Subcutaneous adipose tissue (tissue), 4 donors: Measurements from ENCODE around the gene ARMC9. TPM values are rescaled to one million over a fixed set of nuclear protein-coding genes. Genes with fewer than 3 reads are reported as not detected.

Experiments
- total RNA-seq, 4 donors: library from RNA; depleted of rRNA; stranded (reverse); fragments of >200 nt; gene quantifications; one replicate each; pipeline ENCODE4 v1.1.0, GENCODE V29; 2016
- TF ChIP-seq, protein P1 (sequence below): fragments of 450-650 bp; IDR thresholded peaks from one replicate; pipeline ENCODE4 v1.5.1; 2016; ENCODE audit warnings: low read depth, mild to moderate bottlenecking, control low read depth, antibody characterized with exemption, moderate library complexity

Gene ARMC9
- total RNA-seq, 4 donors from 2014 or later = 0.98 to 16.5 (median 4.6) TPM

- TF ChIP-seq, protein P1, sequence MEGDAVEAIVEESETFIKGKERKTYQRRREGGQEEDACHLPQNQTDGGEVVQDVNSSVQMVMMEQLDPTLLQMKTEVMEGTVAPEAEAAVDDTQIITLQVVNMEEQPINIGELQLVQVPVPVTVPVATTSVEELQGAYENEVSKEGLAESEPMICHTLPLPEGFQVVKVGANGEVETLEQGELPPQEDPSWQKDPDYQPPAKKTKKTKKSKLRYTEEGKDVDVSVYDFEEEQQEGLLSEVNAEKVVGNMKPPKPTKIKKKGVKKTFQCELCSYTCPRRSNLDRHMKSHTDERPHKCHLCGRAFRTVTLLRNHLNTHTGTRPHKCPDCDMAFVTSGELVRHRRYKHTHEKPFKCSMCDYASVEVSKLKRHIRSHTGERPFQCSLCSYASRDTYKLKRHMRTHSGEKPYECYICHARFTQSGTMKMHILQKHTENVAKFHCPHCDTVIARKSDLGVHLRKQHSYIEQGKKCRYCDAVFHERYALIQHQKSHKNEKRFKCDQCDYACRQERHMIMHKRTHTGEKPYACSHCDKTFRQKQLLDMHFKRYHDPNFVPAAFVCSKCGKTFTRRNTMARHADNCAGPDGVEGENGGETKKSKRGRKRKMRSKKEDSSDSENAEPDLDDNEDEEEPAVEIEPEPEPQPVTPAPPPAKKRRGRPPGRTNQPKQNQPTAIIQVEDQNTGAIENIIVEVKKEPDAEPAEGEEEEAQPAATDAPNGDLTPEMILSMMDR = no peak
Measured at GRCh38 chr2:231293163-231293562, 94.7 kb downstream of the ARMC9 start.

GRCh38 chr2:231294116-231294515 lies 95.7 kb downstream of the ARMC9 start:
- TF ChIP-seq, protein P1 = no peak

- TF ChIP-seq, protein P1 = no peak
Measured at GRCh38 chr2:231294571-231295362, 96.3 kb downstream of the ARMC9 start.

- TF ChIP-seq, protein P1 = no peak
Measured at GRCh38 chr2:231295363-231295655, 96.9 kb downstream of the ARMC9 start.

DNA sequence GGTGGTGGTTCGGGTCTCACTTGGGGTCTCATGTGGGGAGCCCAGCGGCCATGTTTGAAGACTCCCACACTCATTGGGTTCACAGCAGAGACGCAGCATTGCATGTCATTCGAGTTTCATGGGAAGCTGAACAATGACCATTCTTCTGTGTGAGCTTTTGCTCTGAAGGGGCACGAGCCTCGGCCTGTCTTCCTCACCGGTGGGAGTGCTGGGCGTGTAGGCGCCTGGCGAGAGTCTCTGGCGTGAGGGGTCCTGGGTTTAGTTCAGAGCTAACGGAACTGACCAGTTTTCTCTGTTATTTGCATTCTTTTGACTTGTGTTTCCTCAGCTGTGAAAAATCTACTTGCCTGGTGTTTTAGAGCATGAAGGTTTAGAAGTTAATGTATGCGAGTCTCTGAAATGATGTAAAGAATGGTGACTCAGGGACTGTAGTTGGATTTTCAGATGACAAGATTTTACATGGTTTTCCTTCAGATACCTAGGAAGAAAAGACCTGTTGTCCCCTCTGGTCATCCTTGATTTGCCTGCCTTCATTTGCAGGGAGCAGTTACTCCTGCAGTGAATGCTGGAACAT lies 98.1 kb downstream of the ARMC9 start:
- TF ChIP-seq, protein P1 = no peak

DNA sequence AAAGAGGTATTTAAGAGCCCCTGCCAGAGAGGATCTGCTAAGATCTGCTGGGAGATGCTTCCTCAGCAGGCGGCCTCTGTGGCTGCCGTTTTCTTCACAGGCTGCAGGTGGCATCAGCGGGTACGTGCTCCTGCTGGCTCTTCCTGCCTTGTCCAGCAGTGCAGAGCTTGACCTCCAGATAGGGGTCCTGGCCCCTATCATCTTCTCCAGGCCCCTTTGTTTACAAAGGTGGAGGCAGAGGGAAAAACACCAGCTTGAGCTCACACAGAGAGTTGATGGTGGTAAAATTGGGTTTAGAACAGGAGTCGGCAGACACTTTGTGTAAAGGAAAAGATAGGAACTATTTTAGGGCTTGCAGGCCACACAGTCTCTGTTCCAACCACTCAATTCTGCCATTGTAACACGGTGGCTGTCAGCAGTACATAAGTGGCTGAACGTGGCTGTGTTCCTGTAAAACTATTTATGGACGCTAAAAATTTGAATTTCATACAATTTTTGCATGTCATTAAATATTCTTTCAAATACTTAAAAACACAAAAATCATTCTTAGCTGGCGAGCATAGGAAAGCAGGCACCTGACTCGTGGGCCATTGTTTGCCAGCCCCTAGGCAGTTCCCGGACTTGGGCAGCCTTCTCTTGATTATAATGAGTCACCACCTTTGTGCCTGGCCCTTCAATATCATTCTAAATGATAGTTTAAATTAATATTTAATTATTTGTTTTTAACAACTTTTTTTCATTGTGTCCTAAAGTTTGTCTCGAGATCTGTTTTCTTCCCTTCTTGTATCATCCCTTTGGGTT lies 98.9 kb downstream of the ARMC9 start:
- TF ChIP-seq, protein P1 = no peak

- TF ChIP-seq, protein P1 = no peak
Measured at GRCh38 chr2:231298091-231298490, 99.7 kb downstream of the ARMC9 start.
